RWPE1 (cell line): ENCODE measurements around the gene FAM174C.

ENCODE experiments used
- CTCF ChIA-PET: fragments of 350-600 bp; sonication (Branson Sonifier 250); formaldehyde crosslinking; extraction: SDS; loops from one replicate; lab custom pipeline; 2021; lab: Yijun Ruan, JAX
- POLR2A ChIA-PET: fragments of 400-600 bp; formaldehyde crosslinking; extraction: SDS; loops from one replicate; lab custom pipeline; 2020; ENCODE audit warnings: antibody characterized with exemption; ENCODE audit not compliant: low non-redundant PET; lab: Yijun Ruan, JAX
- DNase-seq: peaks from one replicate; pipeline ENCODE4 v3.0.0; 2012; ENCODE audit warnings: low spot score
- H3K27ac ChIP-seq: fragments of 450-650 bp; 2 replicates; pipeline ENCODE4 v1.5.1; 2017
- TF ChIP-seq, protein P1 (sequence below): fragments of 450-650 bp; conservative IDR thresholded peaks from 2 replicates; pipeline ENCODE4 v1.5.1; 2017; ENCODE audit warnings: low read depth, mild to moderate bottlenecking

The FAM174C gene

DNA sequence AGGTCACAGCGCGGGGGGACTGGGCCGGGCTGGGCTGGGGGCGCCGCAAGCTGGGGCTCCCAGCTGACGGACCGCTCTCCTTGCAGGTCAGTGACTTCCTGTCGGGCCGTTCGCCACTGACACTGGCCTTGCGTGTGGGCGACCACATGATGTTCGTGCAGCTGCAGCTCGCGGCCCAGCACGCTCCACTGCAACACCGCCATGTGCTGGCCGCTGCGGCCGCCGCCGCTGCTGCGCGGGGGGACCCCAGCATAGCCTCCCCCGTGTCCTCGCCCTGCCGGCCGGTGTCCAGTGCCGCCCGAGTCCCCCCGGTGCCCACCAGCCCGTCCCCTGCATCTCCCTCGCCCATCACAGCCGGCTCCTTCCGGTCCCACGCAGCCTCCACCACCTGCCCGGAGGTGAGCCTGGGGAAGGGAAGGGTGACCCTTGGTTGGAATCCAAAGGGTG lies 21.2 kb upstream of the FAM174C start:
- ChIA-PET CTCF (interaction anchor here (1.9 to 2.6 kb wide), 2 partner anchors 10 to 13 kb away, joined by 9 read pairs; no protein-coding TSS in a partner anchor), POLR2A (interaction anchor here (0.6 kb wide), 1 partner anchor 13 kb away, joined by 4 read pairs; no protein-coding TSS in a partner anchor)
- DNase-seq = no peak
- H3K27ac ChIP-seq = peak overlapping the region; percentile 100
- TF ChIP-seq, protein P1, sequence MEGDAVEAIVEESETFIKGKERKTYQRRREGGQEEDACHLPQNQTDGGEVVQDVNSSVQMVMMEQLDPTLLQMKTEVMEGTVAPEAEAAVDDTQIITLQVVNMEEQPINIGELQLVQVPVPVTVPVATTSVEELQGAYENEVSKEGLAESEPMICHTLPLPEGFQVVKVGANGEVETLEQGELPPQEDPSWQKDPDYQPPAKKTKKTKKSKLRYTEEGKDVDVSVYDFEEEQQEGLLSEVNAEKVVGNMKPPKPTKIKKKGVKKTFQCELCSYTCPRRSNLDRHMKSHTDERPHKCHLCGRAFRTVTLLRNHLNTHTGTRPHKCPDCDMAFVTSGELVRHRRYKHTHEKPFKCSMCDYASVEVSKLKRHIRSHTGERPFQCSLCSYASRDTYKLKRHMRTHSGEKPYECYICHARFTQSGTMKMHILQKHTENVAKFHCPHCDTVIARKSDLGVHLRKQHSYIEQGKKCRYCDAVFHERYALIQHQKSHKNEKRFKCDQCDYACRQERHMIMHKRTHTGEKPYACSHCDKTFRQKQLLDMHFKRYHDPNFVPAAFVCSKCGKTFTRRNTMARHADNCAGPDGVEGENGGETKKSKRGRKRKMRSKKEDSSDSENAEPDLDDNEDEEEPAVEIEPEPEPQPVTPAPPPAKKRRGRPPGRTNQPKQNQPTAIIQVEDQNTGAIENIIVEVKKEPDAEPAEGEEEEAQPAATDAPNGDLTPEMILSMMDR = no peak

DNA sequence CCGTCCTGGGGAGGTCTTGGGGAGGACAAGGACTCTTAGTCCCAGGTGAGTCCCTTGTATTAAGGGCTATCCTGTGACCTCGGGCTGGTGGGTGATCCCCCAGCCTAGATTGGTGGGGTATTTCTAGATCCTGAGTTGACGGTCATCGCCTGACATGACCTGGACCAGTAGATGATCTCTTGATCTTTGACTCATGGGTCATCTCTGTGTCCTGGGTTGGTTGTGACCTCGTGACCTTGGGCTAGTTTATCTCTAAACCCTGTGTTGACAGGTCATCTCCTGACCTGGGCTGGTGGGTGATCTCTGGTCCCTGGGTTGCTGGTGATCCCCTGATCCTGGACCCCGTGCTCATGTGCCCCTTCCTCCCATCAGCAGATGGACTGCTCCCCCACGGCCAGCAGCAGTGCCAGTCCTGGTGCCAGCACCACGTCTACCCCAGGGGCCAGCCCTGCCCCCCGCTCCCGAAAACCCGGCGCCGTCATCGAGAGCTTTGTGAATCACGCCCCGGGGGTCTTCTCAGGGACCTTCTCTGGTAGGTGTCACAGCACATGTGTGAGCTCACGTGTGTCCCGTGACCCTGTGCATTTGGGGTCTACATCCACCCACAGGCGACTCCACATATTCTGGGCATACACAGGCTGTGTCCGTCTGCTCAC lies 20.7 kb upstream of the FAM174C start:
- peak overlapping the region; percentile 100 for H3K27ac ChIP-seq
- TF ChIP-seq, protein P1 = no peak
- CTCF ChIA-PET = interaction anchor here (1.5 to 2.6 kb wide), 2 partner anchors 11 to 12 kb away, joined by 6 to 9 read pairs; no protein-coding TSS in a partner anchor
- DNase-seq = no peak
- POLR2A ChIA-PET = no interaction called here

DNA sequence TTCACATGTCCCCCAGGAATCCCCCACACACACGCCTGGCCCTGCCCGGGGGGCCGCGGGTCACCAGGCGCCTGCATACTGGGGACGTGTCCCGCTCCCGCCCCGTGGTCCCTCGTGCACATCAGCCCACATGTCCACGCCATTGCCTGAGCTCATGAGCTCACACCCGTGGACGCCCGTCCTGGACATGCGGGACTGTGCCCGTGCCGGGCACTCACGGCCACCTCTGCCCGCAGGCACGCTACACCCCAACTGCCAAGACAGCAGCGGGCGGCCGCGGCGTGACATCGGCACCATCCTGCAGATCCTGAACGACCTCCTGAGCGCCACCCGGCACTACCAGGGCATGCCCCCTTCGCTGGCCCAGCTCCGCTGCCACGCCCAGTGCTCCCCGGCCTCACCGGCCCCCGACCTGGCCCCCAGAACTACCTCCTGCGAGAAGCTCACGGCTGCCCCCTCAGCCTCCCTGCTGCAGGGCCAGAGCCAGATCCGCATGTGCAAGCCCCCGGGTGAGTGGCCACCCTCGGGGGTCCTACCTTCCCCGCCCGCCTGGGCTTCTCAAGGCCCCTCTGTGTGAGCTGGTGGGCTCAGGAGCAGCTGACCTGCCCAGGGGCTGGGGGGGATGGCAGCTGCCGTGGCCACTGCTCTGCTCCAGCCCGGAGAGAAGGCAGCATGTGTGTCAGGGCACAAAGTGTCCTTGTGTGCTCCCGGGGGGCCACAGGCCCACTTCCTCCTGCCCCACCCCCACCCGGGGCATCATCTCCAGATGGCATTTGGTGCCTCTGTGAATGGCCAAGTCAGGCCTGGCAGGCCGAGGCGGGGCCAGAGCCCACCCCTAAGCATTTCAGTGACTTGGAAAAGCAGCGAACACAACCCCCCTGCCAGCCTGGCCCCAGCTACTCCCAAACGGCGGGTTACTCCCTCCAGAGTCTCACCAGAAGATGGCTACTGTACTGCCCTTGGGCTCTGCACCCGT lies 19.9 kb upstream of the FAM174C start:
- DNase-seq = no peak
- peak overlapping the region; percentile 100 for H3K27ac ChIP-seq
- TF ChIP-seq, protein P1 = no peak
- CTCF ChIA-PET = interaction anchor here (0.7 to 2.6 kb wide), 3 partner anchors 11 to 384 kb away, joined by 3 to 9 read pairs (median 6); no protein-coding TSS in a partner anchor
- POLR2A ChIA-PET = no interaction called here

DNA sequence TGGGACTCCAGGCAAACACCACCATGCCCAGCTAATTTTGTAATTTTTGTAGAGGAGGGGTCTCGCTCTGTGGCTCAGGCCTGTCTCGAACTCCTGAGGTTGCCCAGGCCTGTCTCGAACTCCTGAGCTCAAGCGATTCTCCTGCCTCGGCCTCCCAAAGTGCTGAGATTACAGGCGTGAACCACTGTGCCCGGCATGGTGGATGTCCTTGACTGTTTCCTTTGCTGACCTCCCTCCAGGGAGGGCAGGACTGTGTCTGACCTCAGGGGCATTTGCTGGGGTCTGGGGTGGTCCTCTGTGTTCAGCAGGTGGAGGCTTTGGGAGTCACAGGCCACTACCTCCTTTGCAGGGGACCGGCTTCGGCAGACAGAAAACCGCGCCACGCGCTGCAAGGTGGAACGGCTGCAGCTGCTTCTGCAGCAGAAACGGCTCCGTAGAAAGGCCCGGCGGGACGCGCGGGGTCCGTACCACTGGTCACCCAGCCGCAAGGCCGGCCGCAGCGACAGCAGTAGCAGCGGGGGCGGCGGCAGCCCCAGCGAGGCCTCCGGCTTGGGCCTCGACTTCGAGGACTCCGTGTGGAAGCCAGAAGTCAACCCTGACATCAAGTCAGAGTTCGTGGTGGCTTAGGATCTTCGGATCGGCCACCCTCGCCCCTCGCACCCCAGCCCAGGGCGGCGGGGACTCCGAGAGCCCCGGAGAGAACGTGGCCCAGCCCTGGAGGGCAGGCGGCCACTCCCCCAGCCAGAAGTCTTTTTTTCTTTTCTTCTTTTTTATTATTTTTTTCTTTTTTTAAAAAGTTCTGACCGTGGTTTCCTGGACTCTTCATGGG lies 18.5 kb upstream of the FAM174C start:
- CTCF ChIA-PET = interaction anchor here (0.6 kb wide), 1 partner anchor 21 kb away, joined by 3 read pairs; no protein-coding TSS in a partner anchor
- DNase-seq = no peak
- TF ChIP-seq, protein P1 = no peak
- H3K27ac ChIP-seq = peak overlapping the region; percentile 100
- POLR2A ChIA-PET = interaction anchor here (0.7 kb wide), 1 partner anchor 10 kb away, joined by 3 read pairs; no protein-coding TSS in a partner anchor

DNA sequence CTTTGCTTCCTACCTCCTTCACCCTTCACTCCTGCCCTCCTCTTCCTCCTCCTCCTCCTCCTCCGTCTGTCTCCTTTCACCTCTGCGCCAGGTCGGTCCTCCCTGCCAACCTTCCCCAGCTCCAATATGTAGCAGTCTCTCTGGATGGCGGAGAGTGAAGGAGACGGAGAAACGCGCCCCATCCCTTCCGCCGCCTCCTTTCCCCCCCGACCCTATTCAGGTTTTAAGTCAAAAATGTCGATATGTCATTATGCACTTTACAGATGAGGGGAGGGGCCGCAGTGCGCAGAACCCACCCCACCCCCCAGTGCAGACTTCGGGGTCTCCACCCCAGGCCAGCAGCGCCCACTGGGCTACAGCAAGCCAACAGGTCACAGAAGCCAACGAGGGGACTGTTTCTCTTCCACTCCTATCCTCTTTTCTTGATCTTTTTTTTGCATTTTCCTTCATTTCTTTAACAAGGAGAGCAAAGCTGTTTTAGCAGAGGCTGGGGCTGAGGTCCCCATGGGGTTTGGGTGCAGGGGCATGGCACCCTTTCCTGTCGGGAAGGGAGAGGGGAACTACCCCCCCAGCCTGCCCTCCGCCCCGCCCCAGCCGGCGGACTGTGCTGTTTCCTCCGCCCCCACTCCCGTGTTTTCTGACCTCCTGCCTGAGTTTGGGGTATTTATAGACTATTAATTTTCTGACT lies 17.7 kb upstream of the FAM174C start:
- CTCF ChIA-PET = interaction anchor here (0.6 kb wide), 1 partner anchor 22 kb away, joined by 3 read pairs; no protein-coding TSS in a partner anchor
- H3K27ac ChIP-seq = peak overlapping the region; percentile 100
- TF ChIP-seq, protein P1 = no peak
- POLR2A ChIA-PET = no interaction called here
- DNase-seq = no peak
